Ramos (cell line): ENCODE data around the gene DCP2.

Source experiments
- in situ Hi-C: fragments of 300-500 bp; cut with MboI; formaldehyde crosslinking; loops from one replicate; pipeline ENCODE4 v1.14.3; 2022; ENCODE audit warnings: low sequenced_read_pairs; ENCODE audit not compliant: unreplicated experiment

Gene DCP2

DNA sequence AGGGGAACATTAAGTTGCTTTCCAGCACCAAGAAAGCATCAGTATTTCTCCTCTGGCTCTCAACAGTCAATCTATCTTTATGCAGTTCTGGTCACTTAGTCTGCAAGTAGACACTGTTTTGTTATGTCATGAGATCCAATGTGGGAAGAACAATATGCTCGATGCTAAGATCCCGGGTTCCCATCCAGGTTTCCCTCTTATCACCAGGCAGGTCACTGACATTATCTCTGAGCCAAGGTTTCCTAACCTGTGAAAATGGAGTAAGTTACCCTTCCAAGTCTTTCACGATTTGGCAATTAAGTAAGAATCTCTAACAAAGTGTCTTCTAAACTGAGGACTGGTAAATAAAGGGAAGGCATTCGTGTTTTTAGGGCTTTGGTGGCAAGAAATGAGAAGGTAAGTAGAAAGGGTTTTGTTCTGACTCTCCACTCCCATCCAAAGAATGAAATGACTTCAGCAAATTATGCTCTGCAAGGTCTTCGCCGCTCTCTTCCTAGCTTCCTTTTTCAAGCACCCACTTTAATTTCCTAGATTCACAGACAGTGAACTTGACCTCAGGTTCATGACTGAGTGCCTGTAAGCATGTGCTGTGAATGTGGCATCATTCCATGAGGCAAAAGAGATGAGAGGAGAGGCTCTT is 86.4 kb downstream of the DCP2 start:
- in situ Hi-C loops = no loop called here

DNA sequence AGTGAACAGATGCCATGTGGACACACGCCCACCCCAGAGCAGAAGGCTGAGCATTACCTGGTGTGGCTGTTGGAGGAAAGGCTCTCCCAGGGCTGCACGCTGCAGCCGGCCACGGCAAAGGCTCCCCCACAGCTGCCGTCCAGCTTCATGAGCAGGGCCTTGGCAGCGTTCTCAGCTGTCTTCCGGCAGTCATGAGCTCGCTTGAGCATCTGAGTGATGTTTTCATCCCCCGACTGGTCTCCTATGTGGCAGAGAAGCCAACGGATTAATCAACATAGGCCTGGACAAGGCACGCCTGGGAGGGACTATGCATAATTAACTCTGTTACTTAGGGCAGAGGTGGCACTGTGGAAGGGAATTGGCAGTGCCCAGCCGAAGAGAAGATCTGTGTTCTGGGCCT is 87.3 kb downstream of the DCP2 start:
- in situ Hi-C loops = no loop called here

DNA sequence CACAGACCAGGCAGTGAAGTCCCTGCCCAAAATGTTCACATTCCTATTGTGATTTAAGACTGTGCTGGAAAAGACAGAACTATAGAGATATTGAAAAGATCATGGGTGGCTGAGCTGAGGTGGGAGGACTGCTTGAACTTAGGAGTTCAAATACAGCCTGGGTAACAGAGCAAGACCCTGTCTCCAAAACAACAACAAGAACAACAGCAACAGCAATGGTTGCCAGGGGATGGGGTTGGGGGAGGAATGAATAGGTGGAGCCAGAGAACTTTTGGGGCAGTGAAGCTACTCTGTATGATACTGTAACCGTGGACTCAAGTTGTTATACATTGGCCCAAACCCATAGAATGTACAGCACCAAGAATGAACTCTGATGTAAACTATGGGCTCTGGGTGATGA is 88.2 kb downstream of the DCP2 start:
- in situ Hi-C loops = no loop called here

DNA sequence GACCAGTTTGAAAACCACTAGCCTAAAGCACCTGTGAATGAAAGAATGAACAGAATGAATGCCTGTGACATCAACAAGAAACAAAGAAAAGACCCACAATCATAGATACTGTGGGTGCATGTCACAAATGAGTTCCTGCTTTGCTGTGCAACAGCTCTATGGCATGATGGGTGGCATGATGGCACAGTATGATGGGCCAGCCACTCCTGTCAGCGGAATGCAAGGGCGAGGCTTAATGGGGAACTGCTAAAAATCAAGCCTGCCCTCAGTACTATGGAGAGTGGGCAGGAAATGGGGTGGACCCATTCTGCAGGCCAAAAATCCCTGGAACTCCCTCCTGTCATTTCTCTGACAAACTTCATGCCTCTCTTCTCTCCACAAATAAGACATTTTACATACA is 89.0 kb downstream of the DCP2 start:
- in situ Hi-C loops = no loop called here

DNA sequence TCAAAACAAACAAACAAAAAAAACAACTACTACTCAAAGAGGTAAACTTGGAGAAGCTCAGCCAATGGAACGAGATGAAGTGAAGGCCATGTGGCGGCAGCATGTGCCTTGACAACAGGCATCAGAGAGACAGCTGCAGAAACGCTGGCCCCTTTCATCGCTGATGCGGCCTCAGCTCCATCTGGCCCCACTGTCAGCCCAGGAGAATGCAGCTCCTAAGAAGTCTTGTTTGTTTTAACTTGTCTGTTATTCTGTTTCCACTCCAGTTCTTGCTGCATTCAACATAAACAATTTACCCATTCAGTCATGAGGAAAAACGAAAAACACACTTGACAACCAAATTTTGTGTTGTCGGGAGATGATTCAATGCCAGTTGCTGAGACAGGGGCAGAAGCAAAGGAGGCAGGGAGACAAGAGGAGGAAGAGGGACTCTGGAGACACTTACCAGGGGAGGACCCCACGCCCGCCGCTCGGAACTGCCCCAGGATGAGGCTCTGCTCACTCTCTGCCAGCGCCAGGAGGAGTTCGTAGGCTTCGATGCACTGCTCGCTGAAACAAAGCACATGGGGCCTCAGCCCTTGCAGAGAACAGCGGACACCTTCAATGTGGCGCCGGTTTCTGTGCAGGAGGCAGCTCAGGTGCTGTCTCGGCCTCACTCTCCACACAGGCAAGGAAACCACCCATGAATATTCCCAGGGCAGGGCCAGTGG is 91.2 kb downstream of the DCP2 start:
- in situ Hi-C loops = no loop called here

DNA sequence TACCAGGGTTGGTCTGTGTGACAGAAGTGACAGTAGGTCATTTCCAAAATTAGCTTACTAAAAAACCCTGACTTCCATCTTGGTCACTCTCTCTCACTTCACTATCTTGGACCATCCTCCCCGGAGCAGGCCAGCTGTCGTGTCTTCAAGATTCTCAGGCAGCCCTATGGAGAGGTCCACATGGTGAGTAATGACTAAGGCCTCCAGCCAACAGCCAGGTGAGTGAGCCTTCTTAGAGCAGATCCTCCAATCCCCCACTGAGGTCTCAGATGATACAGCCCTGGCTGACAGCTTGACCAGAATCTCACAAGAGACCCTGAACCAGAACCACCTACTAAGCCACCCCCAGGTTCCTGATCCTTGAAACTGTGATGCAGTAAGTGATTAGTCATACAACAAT is 92.0 kb downstream of the DCP2 start:
- in situ Hi-C loops = no loop called here
